COLO668 (cell line): ENCODE data around the gene HOOK2.

Source experiments
- DNase-seq: peaks from one replicate; lab custom pipeline; 2025; ENCODE audit not compliant: unreplicated experiment; lab: John Stamatoyannopoulos, UW

The HOOK2 gene

DNA sequence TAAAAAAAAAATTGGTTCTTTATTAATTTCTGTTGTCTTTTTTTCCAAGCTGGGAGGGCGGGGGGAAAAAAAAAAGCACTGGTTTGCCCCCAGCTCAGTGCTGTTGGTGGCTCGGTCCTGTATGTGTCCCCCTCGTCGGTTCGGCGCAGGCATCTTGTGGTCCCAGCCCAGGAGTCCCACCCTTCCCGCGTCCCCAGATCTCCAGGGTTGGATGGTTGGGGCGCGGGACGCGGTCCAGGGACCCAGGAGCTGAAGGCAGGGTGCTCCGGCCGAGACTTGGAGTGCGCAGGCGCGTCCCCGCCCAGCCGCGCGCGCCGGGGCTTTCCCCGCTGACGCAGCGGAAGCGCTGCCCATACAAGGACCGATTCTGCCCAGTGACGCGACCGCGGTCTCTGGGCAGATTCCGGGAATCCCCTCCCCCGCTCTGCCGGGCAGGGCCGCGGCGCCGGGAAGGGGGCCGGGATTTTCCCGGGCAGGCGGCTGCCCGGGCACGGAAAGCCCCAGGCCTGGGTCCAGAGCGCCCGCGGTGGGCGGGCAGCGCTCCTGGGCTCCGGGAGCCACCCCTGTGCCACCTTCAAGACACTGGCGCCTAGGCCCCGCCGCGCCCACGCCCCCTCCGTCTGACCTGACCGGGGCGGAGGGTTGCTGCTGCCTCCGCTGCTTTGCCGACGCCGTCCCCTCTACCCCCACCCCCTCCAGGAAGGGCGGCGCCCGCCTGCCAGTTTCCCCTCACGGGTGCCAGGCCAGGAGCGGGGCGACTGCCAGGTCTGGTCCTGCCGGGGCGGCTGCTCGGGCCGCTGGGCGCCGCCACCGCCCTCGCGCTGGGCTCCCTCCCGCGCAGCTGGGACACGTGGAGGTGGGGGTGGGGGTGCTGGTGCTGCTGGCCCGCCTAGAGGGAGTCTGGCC lies 18.2 kb upstream of the HOOK2 start:
- peak; percentile 96 for DNase-seq

DNA sequence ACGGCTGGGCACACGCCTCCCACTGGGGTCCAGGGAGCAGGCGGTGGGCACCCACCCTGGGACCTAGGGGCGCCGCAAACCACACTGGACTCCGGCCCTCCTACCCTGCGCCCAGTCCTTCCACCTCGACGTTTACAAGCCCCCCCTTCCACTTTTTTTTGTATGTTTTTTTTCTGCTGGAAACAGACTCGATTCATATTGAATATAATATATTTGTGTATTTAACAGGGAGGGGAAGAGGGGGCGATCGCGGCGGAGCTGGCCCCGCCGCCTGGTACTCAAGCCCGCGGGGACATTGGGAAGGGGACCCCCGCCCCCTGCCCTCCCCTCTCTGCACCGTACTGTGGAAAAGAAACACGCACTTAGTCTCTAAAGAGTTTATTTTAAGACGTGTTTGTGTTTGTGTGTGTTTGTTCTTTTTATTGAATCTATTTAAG lies 17.5 kb upstream of the HOOK2 start:
- DNase-seq, result no peak

DNA sequence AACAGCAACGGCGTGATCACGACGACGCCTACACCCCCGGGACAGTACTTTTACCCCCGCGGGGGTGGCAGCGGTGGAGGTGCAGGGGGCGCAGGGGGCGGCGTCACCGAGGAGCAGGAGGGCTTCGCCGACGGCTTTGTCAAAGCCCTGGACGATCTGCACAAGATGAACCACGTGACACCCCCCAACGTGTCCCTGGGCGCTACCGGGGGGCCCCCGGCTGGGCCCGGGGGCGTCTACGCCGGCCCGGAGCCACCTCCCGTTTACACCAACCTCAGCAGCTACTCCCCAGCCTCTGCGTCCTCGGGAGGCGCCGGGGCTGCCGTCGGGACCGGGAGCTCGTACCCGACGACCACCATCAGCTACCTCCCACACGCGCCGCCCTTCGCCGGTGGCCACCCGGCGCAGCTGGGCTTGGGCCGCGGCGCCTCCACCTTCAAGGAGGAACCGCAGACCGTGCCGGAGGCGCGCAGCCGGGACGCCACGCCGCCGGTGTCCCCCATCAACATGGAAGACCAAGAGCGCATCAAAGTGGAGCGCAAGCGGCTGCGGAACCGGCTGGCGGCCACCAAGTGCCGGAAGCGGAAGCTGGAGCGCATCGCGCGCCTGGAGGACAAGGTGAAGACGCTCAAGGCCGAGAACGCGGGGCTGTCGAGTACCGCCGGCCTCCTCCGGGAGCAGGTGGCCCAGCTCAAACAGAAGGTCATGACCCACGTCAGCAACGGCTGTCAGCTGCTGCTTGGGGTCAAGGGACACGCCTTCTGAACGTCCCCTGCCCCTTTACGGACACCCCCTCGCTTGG lies 16.9 kb upstream of the HOOK2 start:
- peak; percentile 88 for DNase-seq

DNA sequence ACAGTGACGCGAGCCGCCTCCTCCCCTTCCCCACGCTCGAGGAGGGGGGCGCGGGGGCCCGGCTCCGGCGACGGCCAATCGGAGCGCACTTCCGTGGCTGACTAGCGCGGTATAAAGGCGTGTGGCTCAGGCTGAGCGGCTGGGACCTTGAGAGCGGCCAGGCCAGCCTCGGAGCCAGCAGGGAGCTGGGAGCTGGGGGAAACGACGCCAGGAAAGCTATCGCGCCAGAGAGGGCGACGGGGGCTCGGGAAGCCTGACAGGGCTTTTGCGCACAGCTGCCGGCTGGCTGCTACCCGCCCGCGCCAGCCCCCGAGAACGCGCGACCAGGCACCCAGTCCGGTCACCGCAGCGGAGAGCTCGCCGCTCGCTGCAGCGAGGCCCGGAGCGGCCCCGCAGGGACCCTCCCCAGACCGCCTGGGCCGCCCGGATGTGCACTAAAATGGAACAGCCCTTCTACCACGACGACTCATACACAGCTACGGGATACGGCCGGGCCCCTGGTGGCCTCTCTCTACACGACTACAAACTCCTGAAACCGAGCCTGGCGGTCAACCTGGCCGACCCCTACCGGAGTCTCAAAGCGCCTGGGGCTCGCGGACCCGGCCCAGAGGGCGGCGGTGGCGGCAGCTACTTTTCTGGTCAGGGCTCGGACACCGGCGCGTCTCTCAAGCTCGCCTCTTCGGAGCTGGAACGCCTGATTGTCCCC lies 16.1 kb upstream of the HOOK2 start, which contains the start of gene JUNB:
JUNB (plus strand) TSS at position 142 of the 706 bp plus-strand sequence; CDS start at position 428, 286 bp downstream.
- DNase-seq, result peak; percentile 96

DNA sequence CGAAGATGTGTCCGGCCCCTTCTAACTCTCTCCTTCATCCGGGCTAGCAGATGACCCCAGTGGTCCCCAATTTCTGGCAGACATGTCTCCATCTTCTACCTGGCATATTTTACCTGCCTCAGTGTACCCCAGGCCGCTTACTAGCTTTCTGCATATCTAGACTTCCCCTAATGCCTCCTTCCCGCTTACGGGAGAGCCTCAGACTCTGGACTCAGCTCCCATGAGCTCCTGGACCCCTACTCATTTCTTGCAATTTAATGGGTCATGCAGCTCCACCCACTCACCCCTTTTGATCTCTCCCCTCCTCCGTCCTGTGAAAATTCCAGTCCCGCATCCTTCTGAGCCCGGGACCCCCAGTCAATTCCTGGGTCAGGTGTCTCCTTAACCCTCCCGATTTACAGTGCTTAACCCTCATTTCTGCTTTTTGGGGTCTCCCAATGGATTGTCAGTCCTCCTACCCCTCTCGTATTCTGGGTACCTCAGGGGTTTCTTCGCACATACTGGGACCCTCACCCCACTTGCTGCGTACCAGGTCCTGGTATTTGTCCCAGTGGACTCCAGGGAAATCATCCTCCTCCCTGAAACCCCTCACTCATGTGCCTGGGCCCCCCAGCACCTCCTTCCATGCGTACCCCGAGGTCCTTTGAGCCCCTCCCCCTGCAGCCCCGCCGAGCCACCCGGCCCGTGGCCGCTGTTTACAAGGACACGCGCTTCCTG lies 15.4 kb upstream of the HOOK2 start:
- no peak for DNase-seq

DNA sequence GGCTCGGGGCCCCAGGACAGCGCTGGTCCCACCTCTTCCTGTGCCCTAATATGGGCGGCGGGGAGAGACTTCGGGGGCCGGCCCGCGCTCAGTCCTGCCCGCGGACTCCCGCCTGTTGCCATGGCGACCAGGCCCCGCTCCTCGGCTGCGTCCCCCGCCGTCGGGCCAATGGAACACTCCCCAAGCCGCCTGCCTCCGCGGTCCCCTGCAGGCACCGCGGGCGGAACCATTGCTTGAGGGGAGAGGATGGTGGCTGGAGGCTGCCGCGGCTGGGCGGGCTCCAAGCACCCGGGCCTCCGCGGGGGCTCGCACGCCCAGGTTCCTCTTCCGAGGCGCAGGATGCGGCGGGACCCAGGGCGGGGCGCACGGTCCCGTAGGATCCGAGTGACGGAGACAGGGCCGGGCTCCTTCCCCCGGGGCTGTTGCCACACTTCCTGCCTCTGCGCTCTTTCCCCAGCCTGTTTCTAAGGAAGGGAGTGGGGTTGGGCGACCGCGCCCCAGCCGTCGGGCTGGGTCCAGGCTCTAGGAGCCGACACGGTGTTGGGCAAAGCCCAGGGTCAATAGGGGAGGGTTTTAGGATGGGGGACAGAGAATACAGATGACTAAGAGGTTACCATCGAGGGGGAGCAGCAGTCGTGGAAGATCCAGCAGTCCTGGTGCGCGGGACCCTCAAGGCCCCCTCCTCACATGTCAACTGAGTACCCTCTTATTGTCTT lies 14.7 kb upstream of the HOOK2 start:
- DNase-seq, result peak; percentile 98

DNA sequence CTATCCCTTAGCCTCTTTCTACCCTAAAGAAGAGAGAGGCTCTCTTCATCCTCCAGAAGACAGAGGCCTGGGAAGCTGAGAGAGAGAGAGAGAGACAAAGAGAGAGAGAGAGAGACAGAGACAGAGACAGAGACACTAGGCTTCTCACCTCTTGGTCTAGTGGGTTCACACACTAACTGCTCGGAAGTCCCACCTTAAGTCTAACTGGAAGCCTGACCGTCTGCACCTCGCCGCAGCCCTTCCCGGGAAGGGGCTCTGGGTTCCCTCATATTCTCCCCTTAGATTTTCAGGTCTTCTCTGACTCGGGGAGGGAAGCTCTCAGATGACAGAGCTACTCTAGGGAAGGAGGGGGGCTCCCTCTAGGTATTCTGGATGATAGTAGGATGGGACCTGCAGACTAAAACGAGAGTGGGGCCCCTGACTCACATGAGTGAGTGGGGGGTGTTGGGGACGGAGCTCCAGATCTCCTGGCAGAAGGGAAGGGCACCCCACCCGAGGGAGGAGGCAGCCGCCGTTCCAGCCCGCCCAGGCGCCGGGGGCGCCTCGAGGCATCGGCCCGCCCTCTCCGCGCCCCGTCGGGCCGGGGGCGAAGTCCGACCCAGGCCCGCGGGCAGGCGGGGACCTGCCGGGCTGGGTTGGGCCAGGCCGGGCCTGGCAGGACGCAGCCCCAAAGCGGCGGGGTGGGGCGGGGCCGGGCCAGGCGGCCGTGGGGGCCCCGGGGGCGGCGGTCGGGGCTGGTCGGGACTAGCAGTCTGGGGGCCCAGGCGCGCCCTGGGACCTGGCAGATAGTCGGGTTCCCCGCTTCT lies 13.9 kb upstream of the HOOK2 start:
- DNase-seq, result peak; percentile 82

DNA sequence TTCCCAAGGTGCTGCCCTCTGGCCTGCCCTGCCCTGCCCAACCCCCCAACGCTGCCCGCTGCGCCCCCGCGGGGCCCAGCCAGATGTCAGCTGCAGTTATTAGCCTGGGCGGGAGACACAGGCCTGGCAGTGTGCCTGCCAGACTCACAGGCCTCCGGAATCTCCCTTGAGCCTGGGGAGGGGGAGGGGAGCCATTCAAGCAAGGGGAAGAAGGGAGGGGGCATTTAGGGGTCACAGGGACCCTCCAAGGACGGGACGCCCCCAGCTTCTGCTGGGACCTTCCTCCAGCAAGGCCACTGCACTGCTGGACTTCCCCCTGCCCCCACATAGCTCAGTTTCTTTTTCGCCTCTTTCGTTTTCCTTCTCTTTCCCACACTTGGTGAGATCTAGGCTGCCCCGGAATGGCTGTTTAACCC lies 13.3 kb upstream of the HOOK2 start:
- peak; percentile 81 for DNase-seq

DNA sequence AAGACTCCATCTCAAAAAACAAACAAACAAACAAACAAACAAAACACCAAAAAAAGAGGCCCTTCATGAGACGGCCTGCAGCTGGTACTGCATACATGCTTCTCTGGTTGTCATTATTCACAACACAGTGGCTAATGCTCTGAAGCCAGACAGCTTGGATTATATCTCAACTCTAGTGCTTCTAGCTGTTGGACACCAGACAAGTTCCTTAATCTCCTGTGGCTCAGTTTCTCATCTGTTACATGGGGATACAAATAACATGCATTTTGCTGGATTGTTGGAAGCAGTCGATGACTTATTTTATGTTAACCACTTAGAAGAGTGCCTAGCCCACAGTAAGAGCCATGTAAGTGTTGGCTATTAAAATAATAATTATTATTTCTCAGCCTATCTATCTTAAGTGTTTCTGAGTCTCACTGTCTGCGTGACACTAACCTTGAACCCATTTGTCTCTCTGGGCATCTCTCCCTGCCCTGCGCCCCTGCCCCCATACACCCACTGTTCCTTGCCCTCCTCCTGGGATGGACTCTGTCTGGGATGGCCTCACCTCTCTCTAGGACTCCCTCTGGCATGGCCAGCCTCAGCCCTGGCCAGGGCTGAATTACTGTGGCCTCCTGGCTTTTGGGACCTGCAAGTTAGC lies 12.8 kb upstream of the HOOK2 start:
- DNase-seq, result no peak

DNA sequence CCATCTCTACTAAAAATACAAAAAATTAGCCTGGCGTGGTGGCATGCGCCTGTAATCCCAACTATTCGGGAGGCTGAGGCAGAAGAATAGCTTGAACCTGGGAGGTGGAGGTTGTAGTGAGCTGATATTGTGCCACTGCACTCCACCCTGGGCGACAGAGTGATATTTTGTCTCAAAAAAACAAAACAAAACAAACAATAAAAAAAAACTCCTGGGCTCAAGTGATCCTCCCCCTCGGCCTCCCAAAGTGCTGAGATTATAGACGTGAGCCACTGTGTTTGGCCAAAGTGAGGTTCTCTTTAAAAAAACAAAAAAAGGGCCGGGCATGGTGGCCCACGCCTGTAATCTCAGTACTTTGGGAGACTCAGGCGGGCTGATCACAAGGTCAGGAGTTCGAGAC lies 12.1 kb upstream of the HOOK2 start:
- DNase-seq, result no peak

DNA sequence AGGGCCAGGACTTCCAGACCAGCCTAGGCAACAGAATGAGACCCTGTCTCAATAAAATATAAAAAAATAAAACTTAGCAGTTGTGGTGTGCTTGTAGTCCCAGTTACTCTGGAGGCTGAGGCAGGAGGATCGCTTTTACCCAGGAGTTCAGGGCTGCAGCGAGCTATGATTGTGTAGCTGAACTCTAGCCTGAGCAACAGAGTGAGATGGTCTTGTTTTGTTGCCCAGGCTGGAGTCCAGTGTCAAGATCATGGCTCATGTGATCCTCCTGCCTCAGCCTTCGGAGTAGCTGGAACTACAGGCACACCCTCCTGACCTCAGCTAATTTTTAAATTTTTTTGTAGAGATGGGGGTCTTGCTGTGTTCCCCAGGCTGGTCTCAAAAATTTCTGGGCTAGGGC lies 11.6 kb upstream of the HOOK2 start:
- DNase-seq, result no peak

DNA sequence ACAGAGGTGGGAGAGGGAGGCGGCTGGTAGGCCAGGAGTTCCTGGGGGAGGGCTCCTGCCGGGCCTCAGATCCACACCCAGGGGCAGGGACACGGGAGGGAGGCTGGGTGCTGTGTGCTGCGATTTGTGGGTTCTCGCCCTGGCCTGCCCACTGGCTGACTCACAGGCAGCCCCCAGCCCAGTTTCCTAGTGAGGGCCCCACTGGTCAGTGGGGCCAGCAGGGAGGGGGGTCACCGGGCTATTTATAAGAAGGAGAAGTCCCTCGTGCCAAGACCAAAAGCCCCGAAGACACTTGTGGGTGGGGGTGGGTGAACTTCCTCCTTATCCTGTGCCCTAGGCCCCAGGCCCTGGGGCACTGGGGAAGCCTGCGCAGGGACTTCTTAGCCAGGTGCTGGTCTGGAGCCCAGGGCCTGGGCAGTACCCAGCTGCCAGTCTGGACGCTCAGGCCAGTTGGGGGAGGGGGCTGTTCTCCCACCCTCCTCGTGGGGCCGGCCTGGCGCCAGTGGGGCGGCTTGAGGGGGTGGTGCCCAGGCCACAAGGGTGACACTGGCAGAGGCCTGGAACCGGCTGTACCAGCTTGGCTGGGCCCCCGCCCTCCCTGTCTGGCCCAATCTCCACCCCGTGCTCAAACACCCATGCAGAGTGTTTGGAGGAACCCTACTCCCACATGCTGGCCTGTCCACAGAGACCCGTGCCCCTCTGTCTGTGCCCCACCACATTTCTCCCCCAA lies 11.0 kb upstream of the HOOK2 start:
- DNase-seq, result no peak

DNA sequence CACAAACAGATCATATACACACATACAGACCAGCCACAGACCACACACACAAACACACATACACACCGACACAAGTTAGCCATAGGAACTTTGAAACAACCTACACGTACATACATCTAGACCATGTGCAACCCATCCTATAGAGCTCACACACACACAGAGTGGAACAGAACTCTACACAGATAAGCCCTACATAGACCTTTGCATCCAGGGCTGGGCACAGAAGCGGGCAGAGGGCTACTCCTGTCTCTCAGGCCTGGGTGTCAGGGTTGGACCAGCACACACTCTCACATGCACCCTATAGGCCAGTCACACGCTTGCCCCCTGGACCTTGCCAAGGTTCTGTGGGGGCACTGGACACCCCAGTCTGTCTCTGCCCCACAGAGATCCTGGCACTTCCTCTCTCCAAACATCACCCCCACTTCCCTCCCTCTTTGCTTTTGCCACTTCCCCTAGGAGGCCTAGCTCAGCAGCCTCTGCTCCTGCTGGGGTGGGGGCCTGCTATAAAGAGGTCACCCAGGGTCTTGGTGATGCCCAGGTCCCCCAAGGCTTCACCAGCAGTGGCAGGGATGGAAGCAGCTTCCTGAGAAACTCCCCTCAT lies 10.2 kb upstream of the HOOK2 start:
- no peak for DNase-seq

DNA sequence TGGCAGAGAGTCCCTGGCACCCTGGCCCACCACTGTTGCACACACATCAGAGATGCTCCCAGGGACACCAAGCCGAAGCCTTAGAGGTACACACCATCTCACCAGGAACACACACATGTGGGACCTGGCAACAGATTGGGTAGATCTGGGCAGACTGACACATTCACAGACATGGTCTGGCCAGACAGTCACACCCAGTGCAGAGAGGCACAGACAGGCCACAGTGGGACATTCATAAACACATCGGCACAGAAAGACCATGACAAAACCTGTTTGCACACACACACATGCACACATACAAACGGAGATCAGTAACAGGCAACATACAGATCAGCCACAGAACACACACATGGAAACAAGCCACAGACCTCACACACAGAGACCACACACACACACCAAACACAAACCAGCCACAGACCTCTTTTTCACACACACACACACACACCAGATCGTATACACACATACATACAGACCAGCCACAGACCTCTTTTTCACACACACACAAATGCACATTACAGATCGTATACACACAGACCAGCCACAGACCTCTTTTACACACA lies 9.6 kb upstream of the HOOK2 start:
- DNase-seq, result no peak

DNA sequence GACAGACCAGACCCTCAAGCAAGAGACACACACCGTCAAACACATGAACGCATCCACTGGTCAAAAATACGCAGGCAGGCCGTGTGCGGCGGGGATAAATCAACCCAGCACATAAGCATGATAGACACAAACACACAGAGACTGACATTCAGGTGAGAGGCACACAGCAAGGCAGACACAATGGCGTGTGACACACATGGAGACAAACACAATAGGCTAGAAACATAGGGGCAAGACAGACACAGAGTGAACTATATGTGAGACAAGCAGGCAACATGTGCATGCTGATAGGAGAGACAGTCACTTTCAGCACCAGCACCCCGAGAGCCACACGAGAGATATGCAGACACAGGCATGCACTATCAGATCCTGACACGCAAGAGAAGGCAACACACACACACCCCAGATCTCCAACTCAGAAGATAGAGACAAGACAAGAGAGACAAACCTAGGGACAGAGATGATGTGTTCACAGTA lies 9.1 kb upstream of the HOOK2 start:
- no peak for DNase-seq

DNA sequence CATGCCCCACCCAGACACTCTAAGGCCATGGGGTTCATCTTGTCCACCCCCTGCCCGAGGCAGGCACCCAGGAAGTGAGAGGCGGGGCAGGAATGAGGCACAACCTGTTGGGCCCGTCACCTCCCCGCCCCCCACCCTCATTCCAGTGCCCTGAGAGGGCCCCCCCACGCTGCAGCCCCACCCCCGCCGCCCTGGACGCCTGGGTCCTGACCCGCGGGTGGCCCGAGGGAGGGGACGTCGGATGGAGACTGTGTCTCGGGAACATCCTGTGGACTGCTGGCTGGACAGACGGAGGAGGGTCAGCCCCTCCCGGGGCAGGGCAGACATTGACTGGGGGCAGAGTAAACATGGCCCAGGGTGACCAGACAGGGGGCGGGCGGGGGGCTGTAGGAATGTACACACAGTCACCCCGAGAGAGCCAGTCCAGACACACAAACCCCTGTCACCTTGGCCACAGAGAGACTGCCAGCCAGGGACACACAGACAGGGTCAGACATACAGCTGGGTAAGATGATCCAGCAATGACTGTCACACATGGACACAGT lies 8.6 kb upstream of the HOOK2 start:
- DNase-seq, result no peak

DNA sequence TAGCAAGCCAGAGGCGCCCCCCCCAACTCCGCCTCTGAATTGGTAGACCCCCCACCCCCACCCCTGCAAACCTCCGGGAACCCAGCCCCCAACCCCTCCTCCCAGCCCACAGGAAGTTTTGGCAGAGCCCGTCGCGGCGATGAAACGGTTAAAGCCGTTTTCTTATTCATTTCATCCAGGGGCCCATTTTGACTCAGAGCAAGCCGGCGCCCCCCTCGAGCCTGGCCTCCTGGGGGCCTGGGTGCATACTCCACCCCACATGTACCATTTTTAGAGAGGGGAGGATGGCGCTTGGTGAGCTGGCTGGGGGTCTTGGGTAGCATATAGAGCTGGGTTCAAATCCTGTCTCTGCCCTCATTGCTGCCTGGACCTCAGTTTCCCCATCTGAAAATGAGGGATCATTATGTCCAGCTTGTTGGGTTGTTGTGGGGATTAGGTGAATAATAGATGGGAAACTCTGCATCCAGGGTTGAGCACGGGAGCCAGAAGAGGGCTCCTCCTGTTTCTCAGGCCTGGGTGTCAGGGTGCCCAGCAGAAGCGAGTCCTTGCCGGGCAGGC lies 8.0 kb upstream of the HOOK2 start:
- no peak for DNase-seq
